KOPT-K1 (cell line): ENCODE results near the gene CKAP5.
"Not testable (repeated sequence)": the region's sequence is repeated elsewhere in the genome, so short reads cannot be mapped to it uniquely, and the experiment has no call there.

ENCODE experiments used
- H3K27ac ChIP-seq: fragments of 200-600 bp; sonication (generic); 2 replicates; pipeline ENCODE4 v1.5.1; 2016; ENCODE audit warnings: antibody characterized with exemption, mild to moderate bottlenecking, low read depth, low read length; ENCODE audit not compliant: poor library complexity, severe bottlenecking
- H3K36me3 ChIP-seq: fragments of 200-600 bp; sonication (generic); 2 replicates; pipeline ENCODE4 v1.5.1; 2017; ENCODE audit warnings: antibody characterized with exemption, mild to moderate bottlenecking, low read length, moderate library complexity; ENCODE audit not compliant: insufficient read depth
- H3K9me3 ChIP-seq: fragments of 200-600 bp; sonication (generic); 2 replicates; pipeline ENCODE4 v1.5.1; 2017; ENCODE audit warnings: antibody characterized with exemption, low read length, mild to moderate bottlenecking; ENCODE audit not compliant: insufficient read depth, poor library complexity, severe bottlenecking

The CKAP5 gene

DNA sequence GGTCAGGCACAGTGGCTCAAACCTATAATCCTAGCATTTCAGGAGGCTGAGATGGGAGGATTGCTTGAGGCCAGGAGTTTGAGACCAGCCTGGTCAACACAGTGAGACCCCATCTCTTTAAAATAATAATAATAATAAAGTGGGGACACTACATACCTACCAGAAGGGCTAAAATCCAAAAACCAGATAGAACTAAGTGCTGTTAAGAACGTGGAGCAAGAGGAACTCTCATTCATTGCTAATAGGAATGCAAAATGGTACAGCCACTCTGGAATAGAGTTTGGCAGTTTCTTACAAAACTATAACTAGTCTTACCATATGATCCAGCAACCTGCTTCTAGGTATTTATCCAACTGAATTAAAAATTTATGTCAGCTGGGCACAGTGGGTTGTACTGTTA is 9.6 kb downstream of the CKAP5 start:
- Histone ChIP-seq H3K9me3 (no peaks in the 10 kb centered on the region), H3K27ac (no peak overlapping the region), H3K36me3 (peaks cover 42% of the 10 kb centered on the region)

DNA sequence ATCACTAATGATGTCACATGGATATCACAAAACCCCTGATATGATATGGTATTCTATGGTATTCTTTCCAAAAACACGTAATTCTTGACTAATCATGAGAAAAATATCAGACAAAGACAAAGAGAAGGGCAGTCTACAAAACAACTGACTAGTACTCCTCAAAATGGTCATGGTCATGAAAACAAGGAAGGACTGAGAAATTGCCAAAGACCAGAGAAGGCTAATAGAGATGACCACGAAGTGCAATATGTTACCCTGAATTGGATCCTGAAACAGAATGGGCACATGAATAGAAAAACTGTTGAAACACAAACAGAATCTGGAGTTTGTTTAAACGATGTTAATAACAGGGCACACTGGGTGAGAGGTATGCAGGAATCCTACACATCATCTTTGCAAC is 10.2 kb downstream of the CKAP5 start:
- peaks cover 37% of the 10 kb centered on the region for H3K36me3 ChIP-seq
- H3K9me3 ChIP-seq: no peaks in the 10 kb centered on the region
- no peak overlapping the region for H3K27ac ChIP-seq

GRCh38 chr11:46834821-46835220 is 11.3 kb downstream of the CKAP5 start:
- peaks cover 26% of the 10 kb centered on the region for H3K36me3 ChIP-seq
- no peak overlapping the region for H3K27ac ChIP-seq
- H3K9me3 ChIP-seq: no peaks in the 10 kb centered on the region

DNA sequence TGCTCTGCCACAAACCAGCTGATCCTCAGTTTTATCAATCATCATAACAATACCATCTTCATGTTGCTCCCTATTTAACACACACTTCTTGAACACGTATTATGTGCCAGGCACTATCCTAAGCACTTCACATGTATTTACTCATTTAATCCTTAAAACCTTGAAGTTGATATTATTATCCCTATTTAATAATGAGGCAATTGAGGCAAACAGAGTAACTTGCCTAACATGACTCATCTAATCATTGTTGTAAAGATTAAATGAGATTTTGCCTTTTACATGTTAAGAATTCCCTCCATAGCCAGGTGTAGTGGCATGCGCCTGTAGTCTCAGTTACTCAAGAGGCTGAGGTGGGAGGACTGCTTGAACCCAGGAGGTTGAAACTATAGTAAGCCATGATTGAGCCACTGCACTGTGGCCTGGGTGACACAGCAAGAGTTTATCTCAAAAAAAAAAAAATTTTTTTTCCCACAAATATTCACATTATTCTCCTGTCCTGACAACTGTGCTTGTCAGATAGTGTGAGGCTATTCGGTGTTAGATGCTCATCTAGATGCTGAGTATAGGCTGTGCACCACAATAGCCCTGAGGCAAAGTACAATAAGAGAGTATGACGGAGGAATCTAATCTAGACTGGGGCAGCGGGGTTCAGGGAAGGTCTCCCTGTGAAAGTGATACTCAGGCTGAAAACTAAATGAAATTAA is 13.4 kb downstream of the CKAP5 start:
- peaks cover 14% of the 10 kb centered on the region for H3K36me3 ChIP-seq
- H3K27ac ChIP-seq: no peak overlapping the region
- H3K9me3 ChIP-seq: no peaks in the 10 kb centered on the region

GRCh38 chr11:46827995-46828394 is 18.1 kb downstream of the CKAP5 start:
- H3K36me3 ChIP-seq: peaks cover 11% of the 10 kb centered on the region
- H3K27ac ChIP-seq: no peak overlapping the region
- H3K9me3 ChIP-seq: no peaks in the 10 kb centered on the region

GRCh38 chr11:46826310-46827044 is 19.6 kb downstream of the CKAP5 start:
- H3K27ac ChIP-seq: no peak overlapping the region
- H3K9me3 ChIP-seq: no peaks in the 10 kb centered on the region
- H3K36me3 ChIP-seq: peaks cover 11% of the 10 kb centered on the region

DNA sequence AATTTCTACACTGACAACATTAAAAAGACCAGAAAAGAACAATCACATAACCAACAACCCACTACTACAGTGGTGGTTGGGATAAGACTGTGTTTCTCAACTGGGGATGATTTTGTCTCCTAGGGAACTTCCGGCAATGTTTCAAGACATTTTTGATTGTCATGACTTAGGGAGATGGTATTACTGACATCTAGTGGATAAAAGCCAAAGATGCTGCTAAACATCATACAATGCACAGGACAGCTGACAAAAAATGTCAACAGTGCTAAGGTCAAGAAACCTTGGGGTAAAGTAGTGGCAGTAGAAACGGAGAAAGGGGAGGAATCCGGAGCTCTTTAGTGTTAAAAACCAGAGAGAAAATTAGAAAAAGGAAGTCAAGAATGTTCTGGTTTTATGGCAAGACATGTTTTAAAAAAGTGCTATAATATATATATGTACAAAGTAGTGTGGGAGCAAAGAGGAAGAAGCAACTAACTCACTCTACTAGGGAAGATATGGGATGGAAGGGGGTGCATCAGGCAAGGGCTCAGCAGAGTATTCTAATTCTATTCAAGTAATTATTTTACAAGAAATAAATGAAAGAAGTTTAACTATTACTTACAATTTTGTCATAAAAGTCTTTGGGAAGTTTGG is 37.2 kb downstream of the CKAP5 start:
- Histone ChIP-seq H3K36me3 (peaks cover 97% of the 10 kb centered on the region), H3K27ac (no peak overlapping the region), H3K9me3 (no peaks in the 10 kb centered on the region)

- Histone ChIP-seq H3K27ac (no peak overlapping the region), H3K36me3 (peaks cover 97% of the 10 kb centered on the region), H3K9me3 (no peaks in the 10 kb centered on the region)
Measured at GRCh38 chr11:46801694-46802470, 44.2 kb downstream of the CKAP5 start.

GRCh38 chr11:46800177-46800576 is 45.9 kb downstream of the CKAP5 start:
- Histone ChIP-seq H3K36me3 (peaks cover 97% of the 10 kb centered on the region), H3K27ac (no peak overlapping the region), H3K9me3 (no peaks in the 10 kb centered on the region)

- peaks cover 98% of the 10 kb centered on the region for H3K36me3 ChIP-seq
- H3K9me3 ChIP-seq, H3K27ac ChIP-seq: not testable (repeated sequence)
Measured at GRCh38 chr11:46799725-46800124, 46.4 kb downstream of the CKAP5 start.

GRCh38 chr11:46778416-46778815 is 67.7 kb downstream of the CKAP5 start:
- Histone ChIP-seq H3K36me3 (peaks cover 95% of the 10 kb centered on the region), H3K27ac (no peak overlapping the region), H3K9me3 (no peaks in the 10 kb centered on the region)

DNA sequence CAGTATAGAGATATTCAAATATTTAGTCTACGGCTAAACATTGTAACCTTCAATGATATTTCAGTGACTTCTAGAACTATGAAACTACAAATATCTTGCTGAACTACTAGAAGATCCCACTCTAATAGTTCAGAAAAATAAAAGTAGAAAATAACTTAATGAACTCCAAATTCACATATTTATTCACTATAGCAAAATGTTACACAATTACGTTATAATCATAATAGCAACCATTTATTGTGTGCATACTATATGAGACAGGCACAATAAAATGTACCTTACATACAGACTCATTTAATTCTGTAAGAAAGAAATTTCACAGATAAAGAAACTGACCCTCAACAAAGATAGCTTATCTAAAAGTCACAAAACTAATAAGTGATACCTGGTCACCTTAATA is 69.2 kb downstream of the CKAP5 start:
- H3K27ac ChIP-seq: no peak overlapping the region
- H3K36me3 ChIP-seq: peaks cover 95% of the 10 kb centered on the region
- no peaks in the 10 kb centered on the region for H3K9me3 ChIP-seq

DNA sequence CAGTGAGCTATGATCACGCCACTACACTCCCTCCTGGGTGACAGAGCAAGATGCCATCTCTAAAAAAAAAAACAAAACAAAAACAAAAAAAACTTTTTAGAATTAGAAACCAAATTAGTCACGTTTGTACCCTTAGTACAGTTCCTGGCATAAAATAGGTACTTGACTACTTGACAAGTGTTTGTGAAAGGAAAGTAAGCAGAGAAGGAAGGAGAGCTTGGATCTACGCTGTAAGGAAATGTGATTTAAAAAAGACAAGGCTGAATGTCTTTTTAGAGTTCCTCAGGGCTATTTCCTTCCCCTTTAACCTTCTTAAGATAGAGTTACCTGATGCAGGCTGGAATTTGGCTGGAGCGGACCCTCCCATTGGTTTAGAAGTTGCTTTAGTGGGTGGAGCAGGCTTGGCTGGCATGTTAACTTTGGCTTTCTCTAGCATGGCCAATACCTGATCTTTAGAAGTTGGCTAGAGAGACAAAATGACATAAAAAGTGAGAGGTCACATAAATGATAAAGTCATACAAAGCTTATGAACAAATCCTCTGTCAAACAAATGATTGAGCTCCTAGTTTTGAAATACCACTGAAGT is 76.4 kb downstream of the CKAP5 start:
- Histone ChIP-seq H3K27ac (no peak overlapping the region), H3K9me3 (no peaks in the 10 kb centered on the region), H3K36me3 (peaks cover 96% of the 10 kb centered on the region)

DNA sequence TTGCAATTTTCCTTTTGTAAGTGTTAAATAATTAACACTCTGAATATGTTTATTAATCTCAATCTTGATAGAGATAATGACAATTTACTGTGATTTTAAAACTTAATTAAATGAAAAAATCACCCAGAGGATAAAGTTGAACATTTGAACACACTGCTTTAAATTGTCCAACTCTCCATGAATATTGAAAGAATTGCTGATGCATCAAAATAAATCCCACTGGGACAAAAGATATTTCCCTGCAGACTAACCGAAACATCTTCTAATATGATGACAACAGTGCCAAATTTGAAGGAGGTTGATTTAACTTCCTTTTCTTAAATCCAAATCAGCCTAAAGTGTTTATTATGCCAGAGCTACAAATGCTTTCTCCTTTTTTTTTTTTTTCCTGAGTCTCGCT is 79.4 kb downstream of the CKAP5 start:
- Histone ChIP-seq H3K27ac (no peak overlapping the region), H3K9me3 (no peaks in the 10 kb centered on the region), H3K36me3 (peaks cover 99% of the 10 kb centered on the region)

- Histone ChIP-seq H3K9me3 (no peaks in the 10 kb centered on the region), H3K27ac (no peak overlapping the region), H3K36me3 (peaks cover 99% of the 10 kb centered on the region)
Measured at GRCh38 chr11:46762248-46762647, 83.8 kb downstream of the CKAP5 start.
